Gastroesophageal sphincter (tissue), 4 donors: Measurements from ENCODE around the gene COL4A6. TPM values are rescaled to one million over a fixed set of nuclear protein-coding genes. Genes with fewer than 3 reads are reported as not detected.
A peak's percentile ranks its signal among the peaks of the same experiment; 100 is the strongest.

Experiments used
- ATAC-seq: fragments of 150-250 bp; one replicate; pipeline ENCODE4 v1.9.1; 2016; ENCODE audit warnings: mild to moderate bottlenecking, moderate library complexity
- H3K27ac ChIP-seq, 4 donors: fragments of 200-600 bp; sonication (generic) in 3 of 4; 1 replicate in 3 of 4; 2 replicates in 1 of 4; pipeline ENCODE4 v1.5.1; 2016 to 2019
- H3K27me3 ChIP-seq: fragments of 200-600 bp; sonication (generic); one replicate; pipeline ENCODE4 v1.5.1; 2019
- H3K36me3 ChIP-seq, 2 donors: fragments of 200-600 bp; sonication (generic); one replicate each; pipeline ENCODE4 v1.5.1; 2019; ENCODE audit warnings: control low read depth in 1 of 2
- H3K4me1 ChIP-seq, 3 donors: fragments of 200-600 bp; sonication (generic); 1 replicate in 2 of 3; 2 replicates in 1 of 3; pipeline ENCODE4 v1.5.1; 2016 to 2019; ENCODE audit warnings: control low read depth in 2 of 3
- H3K4me3 ChIP-seq, 2 donors: fragments of 200-600 bp; sonication (generic); one replicate each; pipeline ENCODE4 v1.5.1; 2019; ENCODE audit warnings: mild to moderate bottlenecking in 1 of 2, moderate library complexity in 1 of 2
- H3K9me3 ChIP-seq, 3 donors: fragments of 200-600 bp; sonication (generic); one replicate each; pipeline ENCODE4 v1.5.1; 2017 to 2019; ENCODE audit warnings: control low read depth in 2 of 3
- CTCF ChIP-seq, 4 experiments: fragments of 200-600 bp in 2 of 4; fragments of 450-650 bp in 2 of 4; sonication (generic) in 1 of 4; IDR thresholded peaks; one replicate each; pipeline ENCODE4 v1.5.1; 2017 to 2019; ENCODE audit warnings: antibody characterized with exemption in 4 of 4, mild to moderate bottlenecking in 2 of 4, moderate library complexity in 2 of 4
- EP300 ChIP-seq: sonication (generic); formaldehyde crosslinking; IDR thresholded peaks from one replicate; pipeline ENCODE4 v1.6.1; 2017; ENCODE audit warnings: antibody characterized with exemption, mild to moderate bottlenecking
- POLR2A ChIP-seq, 2 donors: fragments of 450-650 bp; IDR thresholded peaks; one replicate each; pipeline ENCODE4 v1.6.1; 2017; ENCODE audit warnings: antibody characterized with exemption in 2 of 2, mild to moderate bottlenecking in 2 of 2, moderate library complexity in 1 of 2
- POLR2AphosphoS5 ChIP-seq: sonication (generic); formaldehyde crosslinking; IDR thresholded peaks from one replicate; pipeline ENCODE4 v1.6.1; 2017; ENCODE audit warnings: antibody characterized with exemption
- WGBS, 2 donors: methylation state at CpG; one replicate each; pipeline ENCODE4 v1.1.5; 2018; ENCODE audit warnings: low coverage in 1 of 2; 5-methylcytosine and 5-hydroxymethylcytosine counted together
- total RNA-seq, 4 donors: library from RNA; depleted of rRNA; stranded (reverse); fragments of >200 nt; gene quantifications; one replicate each; pipeline ENCODE4 v1.1.0, GENCODE V29; 2016

The COL4A6 gene
- total RNA-seq, 4 donors from 2014 or later: 103 to 369 (median 213) TPM

- 100% methylated on average over 1 of the region's 3 CpGs; no CpG with 5 or more reads in 1 of the 2 donors for WGBS, 2 donors
- H3K36me3 ChIP-seq: peaks cover 0 to 45% of the 10 kb centered on the region in 2 donors
- H3K27ac ChIP-seq: no peak overlapping the region
- no peaks in the 10 kb centered on the region for H3K4me1 ChIP-seq
- no peaks in the 10 kb centered on the region for H3K27me3 ChIP-seq
- ATAC-seq: no peak
- no peak for TF ChIP-seq EP300
- no peak for TF ChIP-seq CTCF (IDR thresholded peaks at IDR 0.05)
- TF ChIP-seq POLR2A (IDR thresholded peaks at IDR 0.05): no peak
- no peak for TF ChIP-seq POLR2AphosphoS5
- H3K4me3 ChIP-seq: no peak overlapping the region
- no peaks in the 10 kb centered on the region for H3K9me3 ChIP-seq
Measured at GRCh38 chrX:108157628-108158027, 280.6 kb downstream of the COL4A6 start.

- Histone ChIP-seq H3K27ac (no peak overlapping the region), H3K9me3 (no peaks in the 10 kb centered on the region), H3K4me3 (no peak overlapping the region), H3K27me3 (no peaks in the 10 kb centered on the region), H3K36me3 (peaks cover 0 to 45% of the 10 kb centered on the region in 2 donors), H3K4me1 (no peaks in the 10 kb centered on the region)
- no peak for ATAC-seq
- no CpG with 5 or more reads among the region's 8 CpGs for WGBS, 2 donors
- TF ChIP-seq EP300: no peak
- TF ChIP-seq POLR2AphosphoS5: no peak
- TF ChIP-seq POLR2A (IDR thresholded peaks at IDR 0.05): no peak
- TF ChIP-seq CTCF (IDR thresholded peaks at IDR 0.05): no peak
Measured at GRCh38 chrX:108156934-108157466, 281.2 kb downstream of the COL4A6 start.

- H3K27me3 ChIP-seq: no peaks in the 10 kb centered on the region
- no peak overlapping the region for H3K27ac ChIP-seq
- H3K36me3 ChIP-seq: peaks cover 0 to 45% of the 10 kb centered on the region in 2 donors
- H3K4me3 ChIP-seq: no peak overlapping the region
- ATAC-seq: no peak
- TF ChIP-seq POLR2A (IDR thresholded peaks at IDR 0.05) (no peak), POLR2AphosphoS5 (no peak)
- WGBS, 2 donors: 85 to 100% methylated on average over 1 to 2 of the region's 2 CpGs
- no peaks in the 10 kb centered on the region for H3K4me1 ChIP-seq
- no peaks in the 10 kb centered on the region for H3K9me3 ChIP-seq
Measured at GRCh38 chrX:108156082-108156481, 282.1 kb downstream of the COL4A6 start.

- no peaks in the 10 kb centered on the region for H3K9me3 ChIP-seq
- no peak for ATAC-seq
- H3K27me3 ChIP-seq: no peaks in the 10 kb centered on the region
- peaks cover 0 to 17% of the 10 kb centered on the region in 2 donors for H3K36me3 ChIP-seq
- H3K4me1 ChIP-seq: no peaks in the 10 kb centered on the region
- TF ChIP-seq POLR2AphosphoS5 (no peak), EP300 (no peak), POLR2A (IDR thresholded peaks at IDR 0.05) (no peak), CTCF (IDR thresholded peaks at IDR 0.05) (no peak)
- H3K4me3 ChIP-seq: no peak overlapping the region
- H3K27ac ChIP-seq: no peak overlapping the region
Measured at GRCh38 chrX:108148524-108148923, 289.7 kb downstream of the COL4A6 start.

- H3K27me3 ChIP-seq: no peaks in the 10 kb centered on the region
- no peak overlapping the region for H3K4me3 ChIP-seq
- H3K9me3 ChIP-seq: no peaks in the 10 kb centered on the region
- 60 to 83% methylated on average over 1 to 3 of the region's 7 CpGs for WGBS, 2 donors
- TF ChIP-seq POLR2A (IDR thresholded peaks at IDR 0.05) (no peak), CTCF (IDR thresholded peaks at IDR 0.05) (peak in 1 of 4 experiments; percentile 45)
- no peaks in the 10 kb centered on the region for H3K4me1 ChIP-seq
- H3K27ac ChIP-seq: no peak overlapping the region
- peaks cover 0 to 63% of the 10 kb centered on the region in 2 donors for H3K36me3 ChIP-seq
- ATAC-seq: no peak
Measured at GRCh38 chrX:108138814-108139702, 299.2 kb downstream of the COL4A6 start.
